GM19351 (cell line): ENCODE data around the gene POLN.
A peak's percentile ranks its signal among the peaks of the same experiment; 100 is the strongest.
"Not testable (repeated sequence)": the region's sequence is repeated elsewhere in the genome, so short reads cannot be mapped to it uniquely, and the experiment has no call there.

ENCODE experiments used
- ATAC-seq: cut with Tn5 transposase; IDR thresholded peaks from one replicate; pipeline ENCODE4 v1.9.1; 2021; ENCODE audit warnings: mild to moderate bottlenecking, moderate library complexity; ENCODE audit not compliant: unreplicated experiment

The POLN gene

DNA sequence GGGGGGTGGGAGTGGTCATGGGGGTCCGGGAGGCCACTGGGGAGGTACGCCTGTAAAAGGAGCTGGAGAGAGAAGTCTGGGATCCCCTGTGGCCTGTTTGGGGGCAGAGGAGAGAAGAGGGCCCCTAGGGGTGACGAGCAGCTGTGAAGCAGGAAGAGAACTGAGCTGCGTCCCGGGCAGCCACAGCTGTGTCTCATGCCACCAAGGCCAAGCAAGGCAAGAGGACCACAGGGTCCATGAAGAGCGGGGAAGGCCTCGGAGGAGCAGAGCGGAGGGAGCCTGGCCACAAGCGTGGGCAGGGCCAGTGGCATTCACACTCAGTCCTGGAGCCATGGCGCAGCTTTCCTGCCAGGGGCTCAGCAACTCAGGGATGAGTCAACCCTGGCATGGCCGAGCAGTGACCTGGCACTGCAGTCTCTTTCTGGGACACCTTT is 196.4 kb downstream of the POLN start:
- ATAC-seq: no peak

DNA sequence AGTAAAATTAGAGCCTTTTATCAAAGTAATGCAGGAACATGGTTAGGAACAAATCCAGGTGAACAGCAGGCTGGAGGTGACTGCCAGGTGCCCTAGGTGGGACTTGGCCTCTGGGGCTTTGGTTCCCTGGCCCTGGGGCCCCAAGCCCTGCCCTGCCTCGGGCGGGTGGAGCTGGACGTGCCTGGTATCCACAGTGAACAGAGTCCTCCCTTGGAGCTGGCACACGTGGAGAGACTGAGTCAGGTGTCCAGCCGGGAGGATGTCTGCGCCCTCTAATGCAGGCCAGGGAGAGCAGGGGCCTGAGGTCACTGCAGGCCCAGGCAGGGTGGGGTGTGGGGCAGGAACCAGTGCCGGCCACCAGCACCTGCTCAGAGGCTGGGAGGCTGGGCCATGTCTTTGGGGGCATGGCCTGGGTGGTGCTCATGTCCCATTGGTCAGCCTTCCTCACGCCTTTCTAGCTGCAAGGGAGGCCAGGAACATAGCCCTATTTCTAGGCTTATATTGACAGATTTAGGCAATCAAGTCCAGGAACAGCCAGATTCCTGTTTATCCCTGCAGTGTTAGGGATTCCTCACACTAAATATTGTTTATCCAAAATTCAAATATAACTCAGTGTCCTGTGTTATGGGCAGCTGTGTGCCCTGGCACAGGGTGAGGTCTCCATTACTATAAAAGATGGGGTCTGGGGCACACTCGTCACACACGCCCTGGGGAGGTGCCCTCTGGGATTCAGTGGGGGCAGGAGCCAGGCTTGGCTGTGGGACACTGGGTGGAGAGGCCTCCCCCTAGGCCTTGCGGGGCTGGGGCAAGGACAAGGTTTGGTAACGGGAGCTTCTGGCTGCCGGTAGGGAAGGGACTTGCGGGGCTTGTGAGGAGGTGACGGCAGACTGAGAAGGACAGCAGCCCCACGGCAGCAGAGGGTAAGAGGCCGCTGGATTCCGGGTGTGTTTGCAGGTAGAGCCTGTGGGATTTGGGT is 197.1 kb downstream of the POLN start:
- ATAC-seq: no peak

DNA sequence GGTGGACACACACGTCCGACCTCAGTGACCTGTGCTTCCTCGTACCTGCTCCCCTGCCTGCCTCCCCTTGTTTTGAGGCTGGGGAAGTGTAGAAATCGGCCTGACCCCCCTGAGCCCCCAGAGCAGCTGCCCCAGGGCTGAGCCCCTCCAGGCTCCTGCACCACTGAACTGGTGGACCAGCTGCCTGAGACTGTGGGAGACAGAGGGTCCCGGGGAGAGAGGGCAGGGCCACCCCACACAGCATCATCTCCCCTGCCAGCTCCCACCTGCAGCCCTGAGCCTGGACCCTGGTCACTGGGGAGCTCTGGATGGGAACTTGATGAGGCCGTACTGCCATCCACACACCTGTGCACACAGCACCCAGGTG is 197.8 kb downstream of the POLN start:
- no peak for ATAC-seq

- no peak for ATAC-seq
Measured at GRCh38 chr4:2043396-2044118, 198.4 kb downstream of the POLN start.

DNA sequence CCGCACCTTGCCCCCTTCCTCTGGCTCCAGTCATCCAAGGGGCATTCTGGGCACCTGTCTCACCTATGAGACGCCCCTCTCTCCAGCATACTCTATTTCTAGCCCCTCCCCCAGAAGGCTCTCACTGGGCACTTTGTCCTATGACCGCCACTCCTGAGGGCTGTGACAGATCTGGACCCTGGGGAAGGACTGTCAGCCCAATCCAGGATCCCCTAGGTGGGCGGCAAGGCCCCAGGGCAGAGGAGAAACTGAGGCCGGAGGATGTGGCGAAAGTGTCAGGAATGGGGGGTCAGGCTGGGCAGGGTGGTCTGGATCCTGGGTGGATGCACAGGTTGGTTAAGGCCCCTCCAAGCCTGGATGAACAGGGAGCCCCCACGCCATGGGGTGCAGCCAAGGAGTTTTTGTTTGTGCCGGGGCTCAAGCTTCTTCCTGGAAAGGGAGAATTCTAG is 198.9 kb downstream of the POLN start:
- ATAC-seq: no peak

DNA sequence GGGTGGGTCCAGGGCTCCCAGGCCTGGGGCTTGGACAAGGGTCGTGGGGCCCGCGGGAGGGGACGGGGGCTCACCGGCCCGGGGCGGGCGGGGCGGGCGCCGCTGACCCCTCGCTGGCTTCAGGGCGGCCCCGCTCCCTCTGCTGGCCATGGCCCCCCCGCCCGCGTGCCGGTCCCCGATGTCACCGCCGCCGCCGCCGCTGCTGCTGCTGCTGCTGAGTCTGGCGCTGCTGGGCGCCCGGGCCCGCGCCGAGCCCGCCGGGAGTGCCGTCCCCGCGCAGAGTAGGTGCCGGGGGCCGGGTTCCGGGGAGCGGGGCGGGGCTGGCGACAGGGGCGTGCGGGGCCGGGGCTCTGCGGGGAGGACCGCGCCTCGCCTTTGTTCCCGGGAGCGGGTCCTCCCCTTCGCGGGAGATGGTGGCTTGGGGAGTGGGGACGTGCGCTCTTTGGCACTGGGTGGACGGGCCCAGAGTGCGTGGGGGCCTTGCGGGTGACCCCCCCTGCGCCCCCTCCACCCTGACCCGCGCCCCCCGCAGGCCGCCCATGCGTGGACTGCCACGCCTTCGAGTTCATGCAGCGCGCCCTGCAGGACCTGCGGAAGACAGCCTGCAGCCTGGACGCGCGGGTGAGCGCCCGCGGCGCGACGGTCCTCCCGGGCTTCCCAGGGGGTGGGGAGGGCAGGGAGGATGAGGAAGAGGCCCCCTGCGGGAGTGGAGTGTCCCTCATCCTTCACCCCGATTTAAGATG is 199.5 kb downstream of the POLN start:
- ATAC-seq: no peak

DNA sequence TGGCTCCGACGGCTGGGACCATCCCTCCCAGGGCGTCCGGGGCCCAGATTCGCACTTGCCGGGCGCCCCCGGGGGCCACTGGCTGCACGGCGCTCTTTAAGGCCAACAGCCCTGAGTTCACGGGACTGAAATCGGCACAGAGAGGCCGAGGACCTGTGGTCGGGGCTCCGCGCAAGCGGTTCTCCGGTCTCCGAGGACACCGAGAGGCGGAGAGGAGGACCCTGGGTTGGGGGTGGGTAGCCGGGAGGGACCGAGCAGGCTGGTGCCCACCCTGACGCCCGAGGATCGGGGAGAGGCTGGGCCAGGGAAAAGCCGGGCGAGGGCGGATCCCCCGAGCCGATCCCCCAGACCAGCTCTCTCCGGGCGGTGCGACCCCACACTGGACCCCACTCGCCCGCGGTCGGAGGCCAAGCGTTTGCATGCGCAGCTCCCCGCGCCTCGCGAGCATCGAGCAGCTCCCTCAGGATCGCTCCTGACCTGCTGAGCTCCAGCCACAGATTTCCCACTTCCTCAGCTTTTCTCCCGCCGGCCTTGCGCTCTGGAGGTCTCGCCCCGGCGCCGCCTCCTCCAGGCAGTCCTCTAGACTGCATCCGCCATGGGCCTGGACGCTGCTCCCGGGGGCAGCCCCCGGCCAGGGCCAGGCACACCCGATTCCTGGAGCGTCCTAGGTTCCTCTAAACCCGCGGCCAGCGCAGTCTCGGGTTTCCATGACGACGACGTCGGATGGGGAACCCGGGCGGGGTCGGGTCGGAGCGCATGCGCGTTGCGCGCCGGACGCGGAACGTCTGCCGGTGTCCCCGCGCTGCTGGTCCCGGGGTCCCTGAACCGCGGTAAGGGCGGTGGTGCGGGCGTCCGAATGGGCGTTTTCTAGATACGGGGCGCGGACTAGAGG is 200.4 kb downstream of the POLN start:
- peak; percentile 72 for ATAC-seq

DNA sequence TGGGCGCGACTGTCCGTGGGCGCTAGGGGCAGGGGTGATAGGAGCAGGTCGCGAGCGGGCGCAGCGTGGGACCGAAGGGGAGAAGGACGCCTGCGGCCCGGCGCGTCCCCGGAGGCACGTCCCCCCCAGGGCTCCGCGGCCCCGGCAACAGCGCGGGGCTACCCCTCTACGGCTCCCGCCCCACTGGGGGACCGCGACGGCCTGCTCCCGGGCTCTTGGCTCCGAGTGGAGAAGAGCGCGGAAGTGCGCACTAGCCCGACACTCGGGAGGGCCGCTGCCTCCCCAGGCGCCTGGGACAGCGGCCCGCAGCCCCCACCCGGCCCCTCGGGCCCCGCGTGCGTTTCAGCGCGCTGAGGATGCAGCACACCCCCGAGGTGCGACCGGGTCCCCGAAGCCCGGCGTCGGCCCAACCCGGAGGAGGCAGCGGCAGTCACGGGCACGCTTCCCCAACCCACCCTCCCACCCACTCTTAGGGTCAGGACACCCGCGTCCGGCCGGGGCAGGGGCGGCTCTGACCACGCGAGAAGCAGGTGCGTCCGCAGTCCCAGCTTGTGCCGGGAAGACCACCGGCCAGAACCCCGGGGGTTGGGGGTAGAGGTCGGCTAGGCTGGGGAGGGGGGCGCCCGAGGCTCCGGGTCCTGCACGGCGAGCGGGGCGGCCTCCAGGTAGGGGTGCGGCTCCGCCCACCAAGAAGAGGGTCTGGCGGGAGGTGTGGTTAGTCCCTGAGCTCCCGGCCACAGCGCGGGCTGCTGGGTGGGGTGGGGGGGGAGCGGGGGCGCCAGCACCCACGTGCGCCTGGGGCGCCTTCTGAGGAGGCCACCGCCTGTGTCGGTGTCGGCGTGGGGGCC is 201.3 kb downstream of the POLN start:
- ATAC-seq: no peak

DNA sequence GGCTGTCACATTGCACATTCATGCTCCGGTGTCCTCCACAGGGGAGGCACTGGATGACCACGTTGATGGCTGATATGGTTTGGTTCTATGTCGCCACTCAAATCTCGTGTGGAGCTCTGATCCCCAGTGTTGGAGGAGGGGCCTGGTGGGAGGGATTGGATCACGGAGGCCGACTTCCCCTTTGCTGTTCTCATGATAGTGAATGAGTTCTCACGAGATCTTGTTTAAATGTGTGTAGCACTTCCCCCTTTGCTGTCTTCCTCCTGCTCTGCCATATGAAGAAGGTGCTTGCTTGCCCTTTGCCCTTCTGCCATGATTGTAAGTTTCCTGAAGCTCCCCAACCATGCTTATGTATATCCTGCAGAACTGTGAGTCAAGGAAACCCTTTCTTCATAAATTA is 205.1 kb downstream of the POLN start:
- ATAC-seq: no peak

DNA sequence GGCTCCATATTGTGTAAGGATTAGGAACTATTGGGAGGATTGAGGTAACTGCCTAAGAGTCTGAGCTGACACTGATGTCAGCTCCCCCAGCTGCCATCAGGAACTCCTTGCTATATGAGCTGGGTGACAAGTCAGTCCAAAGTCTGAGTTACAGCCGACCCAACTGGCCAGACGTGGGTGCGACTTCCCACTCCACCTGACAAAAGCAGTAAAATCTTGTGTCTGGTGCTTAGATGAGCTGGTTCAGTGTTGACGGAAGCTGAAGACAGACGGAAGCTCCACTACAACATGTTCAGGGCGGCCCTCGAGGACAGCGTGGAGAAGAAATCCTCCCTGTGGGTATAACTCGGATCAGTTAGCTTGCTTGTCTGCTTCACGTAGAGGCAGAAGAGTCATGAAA is 205.6 kb downstream of the POLN start:
- ATAC-seq: no peak

DNA sequence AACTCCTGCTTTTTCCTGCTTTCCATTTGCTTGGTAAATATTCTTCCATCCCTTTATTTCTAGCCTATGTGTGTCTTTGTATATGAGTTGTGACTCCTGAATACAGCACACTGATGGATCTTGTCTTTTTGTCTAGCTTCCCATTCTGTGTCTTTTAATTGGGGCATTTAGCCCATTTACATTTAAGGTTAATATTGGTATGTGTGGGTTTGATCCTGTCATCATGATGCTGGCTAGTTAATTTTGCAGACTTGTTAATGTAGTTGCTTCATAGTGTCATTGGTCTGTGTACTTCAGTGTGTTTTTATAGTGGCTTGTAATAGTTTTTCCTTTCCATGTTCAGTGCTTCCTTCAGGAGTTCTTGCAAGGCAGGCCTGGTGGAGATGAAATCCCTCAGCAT is 210.8 kb downstream of the POLN start:
- ATAC-seq: not testable (repeated sequence)

- not testable (repeated sequence) for ATAC-seq
Measured at GRCh38 chr4:2027120-2027519, 214.8 kb downstream of the POLN start.

- no peak for ATAC-seq
Measured at GRCh38 chr4:2025817-2026216, 216.1 kb downstream of the POLN start.

- no peak for ATAC-seq
Measured at GRCh38 chr4:2024683-2025082, 217.2 kb downstream of the POLN start.
